Kidney (tissue), 14 donors: ENCODE data around the gene MST1. TPM values are rescaled to one million over a fixed set of nuclear protein-coding genes. Genes with fewer than 3 reads are reported as not detected.
"Not testable (repeated sequence)": the region's sequence is repeated elsewhere in the genome, so short reads cannot be mapped to it uniquely, and the experiment has no call there.

ENCODE experiments used
- DNase-seq, 5 donors: peaks; one replicate each; pipeline ENCODE4 v3.0.0-alpha.2; 2013 to 2020
- FAIRE-seq: peaks from 2 replicates; lab custom pipeline; 2012; peaks lifted over from hg19 to GRCh38; lab: Jason Lieb, UNC
- H3K27ac ChIP-seq, 2 donors: one replicate each; pipeline ENCODE4 v1.7.0; 2013; ENCODE audit warnings: low read depth in 2 of 2, low read length in 2 of 2, inconsistent platforms in 1 of 2
- H3K27me3 ChIP-seq: one replicate; pipeline ENCODE4 v1.7.1; 2013; ENCODE audit warnings: low read length, inconsistent platforms; ENCODE audit not compliant: control insufficient read depth, insufficient read depth
- H3K36me3 ChIP-seq, 3 donors: one replicate each; pipeline versions ENCODE4 v1.7.0 to v1.7.1; 2013; ENCODE audit warnings: low read length in 3 of 3, control low read depth in 1 of 3, inconsistent platforms in 1 of 3; ENCODE audit not compliant: insufficient read depth in 3 of 3, control insufficient read depth in 2 of 3
- H3K4me1 ChIP-seq, 3 donors: one replicate each; pipeline versions ENCODE4 v1.7.0 to v1.7.1; 2013; ENCODE audit warnings: low read length in 3 of 3, inconsistent platforms in 1 of 3, low read depth in 1 of 3; ENCODE audit not compliant: control insufficient read depth in 2 of 3, insufficient read depth in 2 of 3
- H3K4me3 ChIP-seq, 3 donors: one replicate each; pipeline versions ENCODE4 v1.7.0 to v1.8.1; 2013; ENCODE audit warnings: low read length in 3 of 3, control low read depth in 1 of 3, inconsistent platforms in 1 of 3
- H3K9ac ChIP-seq, 3 donors: one replicate each; pipeline versions ENCODE4 v1.7.0 to v1.7.1; 2013; ENCODE audit warnings: low read length in 3 of 3, control low read depth in 1 of 3, inconsistent platforms in 1 of 3
- H3K9me3 ChIP-seq, 3 donors: one replicate each; pipeline versions ENCODE4 v1.7.0 to v1.7.1; 2013; ENCODE audit warnings: low read length in 3 of 3, control low read depth in 1 of 3, inconsistent platforms in 1 of 3; ENCODE audit not compliant: control insufficient read depth in 2 of 3, insufficient read depth in 1 of 3
- intact Hi-C: fragments of 100-400 bp; cut with DNase I; formaldehyde crosslinking; loops from one replicate; pipeline ENCODE4 v1.11.1; 2022
- polyA plus RNA-seq: library from polyadenylated mRNA; stranded (reverse); fragments of 350-450 nt; fragmentation: Illumina TruSeq; extraction: RNeasy Lipid Tissue Mini Kit (QIAGEN cat#74804); gene quantifications from one replicate; pipeline ENCODE4 v1.2.3, GENCODE V29; 2014; ENCODE audit warnings: low read depth, low replicate concordance; ENCODE audit not compliant: insufficient read depth
- total RNA-seq: library from RNA; stranded (reverse); fragmentation: NEBNext Ultra II Directional; extraction: Animal tissue kit (Norgen Biotek cat#: 25700); gene quantifications from one replicate; pipeline ENCODE4 v1.2.1, GENCODE V29; 2021
- TF ChIP-seq, protein P1 (sequence below): IDR thresholded peaks from 3 replicates; pipeline ENCODE4 v1.5.1; 2012; ENCODE audit warnings: mild to moderate bottlenecking, moderate library complexity, borderline replicate concordance; ENCODE audit not compliant: insufficient read depth; ENCODE audit errors: extremely low read depth
- donor health status: control.
- donor health status: control.
- donor health status: control.
- donor health status: control.
- donor health status: control.
- donor health status: DM: yes; HTN: yes; CAD: no.
- donor health status: Normal renal cell carcinoma (clear cell type).

The MST1 gene
- total and polyA plus RNA-seq, 2 donors from 2014 or later = 77.3 to 152 TPM

GRCh38 chr3:49685846-49686245, 3.4 kb downstream of the MST1 start:
- H3K9ac ChIP-seq, H3K9me3 ChIP-seq, H3K27me3 ChIP-seq, H3K27ac ChIP-seq, intact Hi-C loops, H3K4me3 ChIP-seq, FAIRE-seq: not testable (repeated sequence)
- Histone ChIP-seq H3K4me1 (peaks cover 0 to 40% (median 24%) of the 10 kb centered on the region in 3 donors), H3K36me3 (peaks cover 0 to 27% (median 11%) of the 10 kb centered on the region in 3 donors)
- DNase-seq = peak in 1 of 5 donors; percentile 20

GRCh38 chr3:49685103-49685502, 4.2 kb downstream of the MST1 start:
- FAIRE-seq, DNase-seq, H3K27ac ChIP-seq, H3K9me3 ChIP-seq, intact Hi-C loops, H3K27me3 ChIP-seq, H3K4me3 ChIP-seq, H3K9ac ChIP-seq: not testable (repeated sequence)
- peaks cover 0 to 34% (median 15%) of the 10 kb centered on the region in 3 donors for H3K36me3 ChIP-seq
- peaks cover 0 to 38% (median 24%) of the 10 kb centered on the region in 3 donors for H3K4me1 ChIP-seq

- H3K4me1 ChIP-seq = peaks cover 0 to 34% (median 24%) of the 10 kb centered on the region in 3 donors
- FAIRE-seq, H3K27ac ChIP-seq, H3K9ac ChIP-seq, H3K27me3 ChIP-seq, H3K9me3 ChIP-seq, H3K4me3 ChIP-seq, DNase-seq, intact Hi-C loops: not testable (repeated sequence)
- H3K36me3 ChIP-seq = peaks cover 0 to 41% (median 20%) of the 10 kb centered on the region in 3 donors
These were observed 4.8 kb downstream of the MST1 start for GRCh38 chr3:49684453-49684852.

- H3K27me3 ChIP-seq = no peaks in the 10 kb centered on the region
- DNase-seq (peak in 3 of 5 donors; percentile 37 to 66 (median 39)), FAIRE-seq (no peak)
- peaks cover 0 to 54% (median 24%) of the 10 kb centered on the region in 3 donors for H3K36me3 ChIP-seq
- peak overlapping the region; percentile 27 to 36 for H3K27ac ChIP-seq
- H3K9ac ChIP-seq = no peak overlapping the region
- no peaks in the 10 kb centered on the region for H3K9me3 ChIP-seq
- TF ChIP-seq, protein P1, sequence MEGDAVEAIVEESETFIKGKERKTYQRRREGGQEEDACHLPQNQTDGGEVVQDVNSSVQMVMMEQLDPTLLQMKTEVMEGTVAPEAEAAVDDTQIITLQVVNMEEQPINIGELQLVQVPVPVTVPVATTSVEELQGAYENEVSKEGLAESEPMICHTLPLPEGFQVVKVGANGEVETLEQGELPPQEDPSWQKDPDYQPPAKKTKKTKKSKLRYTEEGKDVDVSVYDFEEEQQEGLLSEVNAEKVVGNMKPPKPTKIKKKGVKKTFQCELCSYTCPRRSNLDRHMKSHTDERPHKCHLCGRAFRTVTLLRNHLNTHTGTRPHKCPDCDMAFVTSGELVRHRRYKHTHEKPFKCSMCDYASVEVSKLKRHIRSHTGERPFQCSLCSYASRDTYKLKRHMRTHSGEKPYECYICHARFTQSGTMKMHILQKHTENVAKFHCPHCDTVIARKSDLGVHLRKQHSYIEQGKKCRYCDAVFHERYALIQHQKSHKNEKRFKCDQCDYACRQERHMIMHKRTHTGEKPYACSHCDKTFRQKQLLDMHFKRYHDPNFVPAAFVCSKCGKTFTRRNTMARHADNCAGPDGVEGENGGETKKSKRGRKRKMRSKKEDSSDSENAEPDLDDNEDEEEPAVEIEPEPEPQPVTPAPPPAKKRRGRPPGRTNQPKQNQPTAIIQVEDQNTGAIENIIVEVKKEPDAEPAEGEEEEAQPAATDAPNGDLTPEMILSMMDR = no peak
- H3K4me1 ChIP-seq = peaks cover 0 to 30% (median 20%) of the 10 kb centered on the region in 3 donors
- H3K4me3 ChIP-seq = no peak overlapping the region
- intact Hi-C loops = no loop called here
These were observed 6.1 kb downstream of the MST1 start for GRCh38 chr3:49683162-49683561.

GRCh38 chr3:49681543-49681942, 7.7 kb downstream of the MST1 start:
- no peak overlapping the region for H3K27ac ChIP-seq
- no peaks in the 10 kb centered on the region for H3K27me3 ChIP-seq
- TF ChIP-seq, protein P1 = no peak
- H3K9ac ChIP-seq = no peak overlapping the region
- no peak for FAIRE-seq
- H3K4me1 ChIP-seq = peaks cover 0 to 34% (median 32%) of the 10 kb centered on the region in 3 donors
- H3K4me3 ChIP-seq = no peak overlapping the region
- DNase-seq = no peak
- intact Hi-C loops = no loop called here
- peaks cover 2 to 70% (median 29%) of the 10 kb centered on the region in 3 donors for H3K36me3 ChIP-seq
- no peaks in the 10 kb centered on the region for H3K9me3 ChIP-seq
